ENCODE measurements around the gene IL4R.

Gene IL4R

DNA sequence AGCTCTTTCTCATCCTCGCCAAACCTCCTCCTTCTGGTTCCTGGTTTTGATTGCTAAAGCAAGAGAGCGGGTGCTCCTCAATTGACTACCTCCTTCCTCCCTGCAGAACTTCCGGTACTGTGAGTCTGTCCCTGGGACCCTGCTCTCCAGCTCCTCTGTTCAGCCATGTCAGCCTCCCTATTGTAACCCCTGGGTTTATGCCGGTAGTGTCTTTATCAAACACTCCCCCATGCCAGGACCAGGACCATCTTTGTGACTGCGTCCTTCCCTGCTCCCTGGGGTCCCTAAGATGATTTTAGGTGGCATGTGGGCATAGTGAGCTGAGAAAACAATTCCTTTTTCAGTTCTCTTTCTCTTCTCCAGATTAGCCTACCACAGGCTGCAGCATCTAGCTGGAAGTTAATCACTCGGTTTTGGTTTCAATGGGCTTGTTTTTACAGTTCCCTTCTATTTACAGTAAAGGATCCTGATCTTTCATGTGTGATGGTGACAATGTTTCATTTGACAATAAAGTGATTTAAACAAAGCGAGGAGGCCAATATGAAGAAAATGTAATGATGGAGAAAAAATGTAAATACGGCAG lies 60.5 kb downstream of the IL4R start:
- Histone ChIP-seq H3K36me3 (ENCODE audit: control insufficient read depth in 1 of 2, insufficient read depth in 2 of 2, low read depth in 1 of 2, low read length in 2 of 2) (no peaks in the 10 kb centered on the region), H3K4me1 (ENCODE audit: control insufficient read depth, insufficient read depth, low read depth, low read length) (peaks cover 5% of the 10 kb centered on the region), H3K79me1 (replicated peaks; ENCODE audit: low read length, poor library complexity, severe bottlenecking) (no peaks in the 10 kb centered on the region), H4K91ac (ENCODE audit: low read length) (no peak overlapping the region), H3K14ac (ENCODE audit: low read length in 2 of 2) (no peak overlapping the region), H3K4ac (ENCODE audit: low read depth in 1 of 2, low read length in 2 of 2) (no peak overlapping the region), H4K8ac (ENCODE audit: low read length) (no peak overlapping the region), H2AK5ac (ENCODE audit: low read length, severe bottlenecking) (no peak overlapping the region), H3K23ac (ENCODE audit: low read length in 2 of 2) (no peak overlapping the region), H2BK120ac (ENCODE audit: low read depth, low read length) (no peak overlapping the region), H3K9me3 (ENCODE audit: control insufficient read depth, low read length) (peaks cover 8% of the 10 kb centered on the region), H3K18ac (ENCODE audit: low read depth in 1 of 2, low read length in 2 of 2) (no peak overlapping the region), H3K4me3 (ENCODE audit: insufficient read depth in 1 of 2, low read depth in 1 of 2, low read length in 2 of 2) (no peak overlapping the region), H3K27me3 (ENCODE audit: control insufficient read depth in 1 of 2, insufficient read depth in 1 of 2, low read length in 2 of 2) (peaks cover 0 to 12% of the 10 kb centered on the region in 2 experiments), H3K27ac (ENCODE audit: low read length, poor library complexity, severe bottlenecking) (no peak overlapping the region), H2AFZ (ENCODE audit: low read depth, low read length) (no peak overlapping the region), H3K9ac (ENCODE audit: low read length) (no peak overlapping the region), H2BK12ac (ENCODE audit: low read length in 2 of 2) (no peak overlapping the region), H2BK15ac (ENCODE audit: low read depth, poor library complexity, severe bottlenecking) (no peak overlapping the region), H3K4me2 (ENCODE audit: low read length, poor library complexity, severe bottlenecking) (no peak overlapping the region), H2BK5ac (ENCODE audit: low read depth, low read length, poor library complexity, severe bottlenecking) (no peak overlapping the region)
- 93% methylated on average over 7 of the region's 8 CpGs for WGBS
- DNase-seq: no peak

DNA sequence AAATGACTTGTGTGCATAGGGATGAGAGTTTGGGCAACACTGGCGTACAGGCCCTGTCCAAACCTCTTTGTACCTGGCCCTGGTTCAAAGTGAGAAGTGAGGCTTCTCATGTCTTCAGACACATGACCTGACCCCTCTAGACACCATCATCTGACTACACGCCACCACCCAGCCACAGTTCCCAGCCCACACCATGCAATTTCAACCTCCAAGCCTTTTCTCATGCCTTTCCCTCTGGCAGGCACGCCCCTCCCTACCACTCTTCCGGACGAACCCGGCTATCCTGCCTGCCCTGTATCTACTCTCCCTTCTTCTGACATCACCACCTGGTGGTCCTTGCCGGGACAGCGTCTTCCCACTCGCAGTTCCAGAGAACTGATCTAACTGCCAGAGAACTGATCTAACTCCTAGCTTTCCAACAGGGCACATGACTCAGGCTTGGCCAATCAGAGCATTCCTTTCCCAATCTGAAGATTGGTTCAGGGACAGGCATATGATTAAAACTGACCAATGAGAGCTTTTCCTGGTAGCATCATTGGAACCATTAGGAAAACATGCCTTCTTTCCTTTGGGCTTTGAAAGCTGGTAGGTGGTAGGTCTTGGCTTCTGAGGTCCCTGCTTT lies 61.1 kb downstream of the IL4R start:
- Histone ChIP-seq H2AK5ac (ENCODE audit: low read length, severe bottlenecking) (no peak overlapping the region), H3K36me3 (ENCODE audit: control insufficient read depth in 1 of 2, insufficient read depth in 2 of 2, low read depth in 1 of 2, low read length in 2 of 2) (no peaks in the 10 kb centered on the region), H3K9ac (ENCODE audit: low read length) (no peak overlapping the region), H3K18ac (ENCODE audit: low read depth in 1 of 2, low read length in 2 of 2) (peak overlapping the region in 1 of 2 experiments; percentile 55), H3K9me3 (ENCODE audit: control insufficient read depth, low read length) (peaks cover 8% of the 10 kb centered on the region), H4K91ac (ENCODE audit: low read length) (no peak overlapping the region), H3K4me3 (ENCODE audit: insufficient read depth in 1 of 2, low read depth in 1 of 2, low read length in 2 of 2) (no peak overlapping the region), H3K4me1 (ENCODE audit: control insufficient read depth, insufficient read depth, low read depth, low read length) (peaks cover 5% of the 10 kb centered on the region), H2BK15ac (ENCODE audit: low read depth, poor library complexity, severe bottlenecking) (no peak overlapping the region), H3K4me2 (ENCODE audit: low read length, poor library complexity, severe bottlenecking) (no peak overlapping the region), H4K8ac (ENCODE audit: low read length) (peak overlapping the region; percentile 55), H3K23ac (ENCODE audit: low read length in 2 of 2) (no peak overlapping the region), H3K27me3 (ENCODE audit: control insufficient read depth in 1 of 2, insufficient read depth in 1 of 2, low read length in 2 of 2) (peaks cover 0 to 12% of the 10 kb centered on the region in 2 experiments), H3K14ac (ENCODE audit: low read length in 2 of 2) (no peak overlapping the region), H2BK120ac (ENCODE audit: low read depth, low read length) (peak overlapping the region; percentile 6), H2AFZ (ENCODE audit: low read depth, low read length) (peak overlapping the region; percentile 18), H2BK12ac (ENCODE audit: low read length in 2 of 2) (no peak overlapping the region), H2BK5ac (ENCODE audit: low read depth, low read length, poor library complexity, severe bottlenecking) (no peak overlapping the region), H3K27ac (ENCODE audit: low read length, poor library complexity, severe bottlenecking) (no peak overlapping the region), H3K4ac (ENCODE audit: low read depth in 1 of 2, low read length in 2 of 2) (no peak overlapping the region), H3K79me1 (replicated peaks; ENCODE audit: low read length, poor library complexity, severe bottlenecking) (no peaks in the 10 kb centered on the region)
- WGBS: 18% methylated on average over 9 of the region's 9 CpGs
- DNase-seq: peak; percentile 91

DNA sequence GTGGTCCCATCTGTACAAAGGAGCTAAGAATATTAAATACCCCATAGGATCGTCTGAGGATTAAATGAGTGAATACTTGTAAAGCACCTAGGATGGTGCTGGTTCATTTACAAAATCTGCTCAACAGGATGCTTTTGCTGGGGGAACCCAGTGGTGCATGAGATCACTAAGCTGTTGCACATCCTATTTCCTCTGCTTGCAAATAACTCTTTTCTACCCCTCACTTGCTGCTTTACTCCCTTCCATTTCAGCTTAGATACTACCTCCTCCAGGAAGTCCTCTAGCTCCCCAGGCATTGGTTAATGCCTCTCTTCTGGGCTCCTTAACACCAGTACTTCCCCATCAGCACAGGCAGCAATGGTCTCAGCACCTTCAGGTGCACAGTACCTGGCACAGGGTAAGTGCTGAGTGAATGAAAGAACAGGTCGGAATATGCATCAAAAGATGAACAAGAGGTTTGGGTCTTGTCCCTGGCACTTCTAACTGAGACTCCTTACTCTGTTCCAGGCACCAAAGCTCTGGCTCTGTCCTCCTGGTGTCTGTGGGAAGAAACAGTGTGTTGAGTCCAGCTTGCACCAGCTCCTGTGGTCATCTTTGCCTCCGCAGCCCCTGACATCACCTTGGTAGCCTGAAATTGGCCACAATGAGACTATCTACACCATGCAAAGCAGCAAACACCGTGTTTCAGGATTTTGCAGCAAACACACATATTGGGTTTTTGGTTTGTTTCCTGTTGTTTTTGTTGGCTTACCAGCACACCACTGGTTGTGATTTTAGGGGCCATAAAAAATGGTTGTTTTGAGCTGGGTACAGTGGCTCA lies 64.1 kb downstream of the IL4R start:
- no peaks in the 10 kb centered on the region for H3K36me3 ChIP-seq (ENCODE audit: control insufficient read depth in 1 of 2, insufficient read depth in 2 of 2, low read depth in 1 of 2, low read length in 2 of 2)
- H2AFZ ChIP-seq (ENCODE audit: low read depth, low read length): no peak overlapping the region
- H4K91ac ChIP-seq (ENCODE audit: low read length): no peak overlapping the region
- no peak overlapping the region for H3K14ac ChIP-seq (ENCODE audit: low read length in 2 of 2)
- H3K9ac ChIP-seq (ENCODE audit: low read length): no peak overlapping the region
- H3K23ac ChIP-seq (ENCODE audit: low read length in 2 of 2): no peak overlapping the region
- H3K27ac ChIP-seq (ENCODE audit: low read length, poor library complexity, severe bottlenecking): no peak overlapping the region
- H4K8ac ChIP-seq (ENCODE audit: low read length): no peak overlapping the region
- no peak overlapping the region for H2AK5ac ChIP-seq (ENCODE audit: low read length, severe bottlenecking)
- DNase-seq: no peak
- no peaks in the 10 kb centered on the region for H3K9me3 ChIP-seq (ENCODE audit: control insufficient read depth, low read length)
- H2BK12ac ChIP-seq (ENCODE audit: low read length in 2 of 2): no peak overlapping the region
- H3K4me3 ChIP-seq (ENCODE audit: insufficient read depth in 1 of 2, low read depth in 1 of 2, low read length in 2 of 2): no peak overlapping the region
- peaks cover 2% of the 10 kb centered on the region for H3K4me1 ChIP-seq (ENCODE audit: control insufficient read depth, insufficient read depth, low read depth, low read length)
- H3K27me3 ChIP-seq (ENCODE audit: control insufficient read depth in 1 of 2, insufficient read depth in 1 of 2, low read length in 2 of 2): peaks cover 6 to 32% of the 10 kb centered on the region in 2 experiments
- 93% methylated on average over 4 of the region's 4 CpGs for WGBS
- H3K4me2 ChIP-seq (ENCODE audit: low read length, poor library complexity, severe bottlenecking): no peak overlapping the region
- H3K79me1 ChIP-seq (replicated peaks; ENCODE audit: low read length, poor library complexity, severe bottlenecking): no peaks in the 10 kb centered on the region
- H2BK120ac ChIP-seq (ENCODE audit: low read depth, low read length): no peak overlapping the region
- no peak overlapping the region for H2BK15ac ChIP-seq (ENCODE audit: low read depth, poor library complexity, severe bottlenecking)
- no peak overlapping the region for H3K18ac ChIP-seq (ENCODE audit: low read depth in 1 of 2, low read length in 2 of 2)
- H2BK5ac ChIP-seq (ENCODE audit: low read depth, low read length, poor library complexity, severe bottlenecking): no peak overlapping the region
- no peak overlapping the region for H3K4ac ChIP-seq (ENCODE audit: low read depth in 1 of 2, low read length in 2 of 2)

DNA sequence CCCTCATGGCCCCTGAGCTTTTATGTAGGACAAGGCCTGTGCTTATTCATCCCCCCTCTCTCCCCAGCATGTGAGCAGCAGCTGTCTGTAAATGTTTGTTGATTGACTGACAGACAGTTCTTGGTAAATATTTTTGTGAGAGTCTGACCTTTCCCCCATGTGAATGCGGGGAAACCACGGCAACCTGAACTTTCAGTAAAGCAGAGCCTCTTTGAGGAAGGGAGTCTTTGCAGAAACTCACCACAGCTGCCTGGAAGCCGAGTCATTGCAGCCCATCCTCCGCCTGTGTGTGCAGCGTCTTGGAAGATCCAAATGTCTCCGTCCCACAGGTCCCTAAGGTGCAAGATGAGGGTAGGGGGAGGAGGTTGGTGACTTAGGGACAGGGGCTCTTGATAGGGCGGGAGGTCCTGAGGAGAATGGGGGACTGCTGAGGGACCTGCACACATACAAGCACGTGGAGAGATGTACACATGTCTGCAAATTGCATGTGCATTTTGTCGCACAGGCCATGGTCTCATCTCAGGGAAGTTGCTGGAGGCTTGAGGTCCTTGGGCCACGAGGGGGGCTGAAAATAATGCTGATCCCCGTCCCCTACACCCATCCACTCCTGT lies 65.2 kb downstream of the IL4R start:
- H3K27ac ChIP-seq (ENCODE audit: low read length, poor library complexity, severe bottlenecking): no peak overlapping the region
- no peak overlapping the region for H2BK120ac ChIP-seq (ENCODE audit: low read depth, low read length)
- peaks cover 12 to 41% of the 10 kb centered on the region in 2 experiments for H3K27me3 ChIP-seq (ENCODE audit: control insufficient read depth in 1 of 2, insufficient read depth in 1 of 2, low read length in 2 of 2)
- no peak overlapping the region for H2AK5ac ChIP-seq (ENCODE audit: low read length, severe bottlenecking)
- H2BK12ac ChIP-seq (ENCODE audit: low read length in 2 of 2): no peak overlapping the region
- no peak overlapping the region for H3K14ac ChIP-seq (ENCODE audit: low read length in 2 of 2)
- no peak overlapping the region for H3K4me2 ChIP-seq (ENCODE audit: low read length, poor library complexity, severe bottlenecking)
- 50% methylated on average over 10 of the region's 11 CpGs for WGBS
- H2AFZ ChIP-seq (ENCODE audit: low read depth, low read length): no peak overlapping the region
- peaks cover 5% of the 10 kb centered on the region for H3K9me3 ChIP-seq (ENCODE audit: control insufficient read depth, low read length)
- H3K4ac ChIP-seq (ENCODE audit: low read depth in 1 of 2, low read length in 2 of 2): no peak overlapping the region
- H4K91ac ChIP-seq (ENCODE audit: low read length): no peak overlapping the region
- peaks cover 2% of the 10 kb centered on the region for H3K4me1 ChIP-seq (ENCODE audit: control insufficient read depth, insufficient read depth, low read depth, low read length)
- H3K79me1 ChIP-seq (replicated peaks; ENCODE audit: low read length, poor library complexity, severe bottlenecking): no peaks in the 10 kb centered on the region
- no peak overlapping the region for H3K4me3 ChIP-seq (ENCODE audit: insufficient read depth in 1 of 2, low read depth in 1 of 2, low read length in 2 of 2)
- H3K9ac ChIP-seq (ENCODE audit: low read length): no peak overlapping the region
- H3K18ac ChIP-seq (ENCODE audit: low read depth in 1 of 2, low read length in 2 of 2): no peak overlapping the region
- no peaks in the 10 kb centered on the region for H3K36me3 ChIP-seq (ENCODE audit: control insufficient read depth in 1 of 2, insufficient read depth in 2 of 2, low read depth in 1 of 2, low read length in 2 of 2)
- H2BK15ac ChIP-seq (ENCODE audit: low read depth, poor library complexity, severe bottlenecking): no peak overlapping the region
- no peak overlapping the region for H2BK5ac ChIP-seq (ENCODE audit: low read depth, low read length, poor library complexity, severe bottlenecking)
- no peak for DNase-seq
- H3K23ac ChIP-seq (ENCODE audit: low read length in 2 of 2): no peak overlapping the region
- H4K8ac ChIP-seq (ENCODE audit: low read length): no peak overlapping the region
